Stimulated activated CD8-positive, alpha-beta memory T cell treated with anti-CD3 and anti-CD28 coated beads, Interleukin-12 subunit alpha, Interleukin-12 subunit beta, amount 100 ng/mL, for 1 hour (primary cell): Measurements from ENCODE around the gene CIDEC.

ENCODE experiments used
- DNase-seq: peaks from one replicate; pipeline ENCODE4 v3.0.0-alpha.2; 2020; ENCODE audit warnings: low read depth

The CIDEC gene

GRCh38 chr3:9843715-9844438, 36.2 kb downstream of the CIDEC start, which contains the start of gene RPUSD3:
RPUSD3 (minus strand) TSS chr3:9844008; CDS start chr3:9843990, 18 bp downstream.
- peak; percentile 96 for DNase-seq

- no peak for DNase-seq
These were observed 39.0 kb downstream of the CIDEC start for GRCh38 chr3:9841015-9841414.

- no peak for DNase-seq
These were observed 41.2 kb downstream of the CIDEC start for GRCh38 chr3:9838856-9839255.

GRCh38 chr3:9837701-9838582, 42.1 kb downstream of the CIDEC start:
- no peak for DNase-seq

GRCh38 chr3:9834520-9835380, 45.3 kb downstream of the CIDEC start:
- DNase-seq: no peak

GRCh38 chr3:9833078-9833477, 47.0 kb downstream of the CIDEC start:
- DNase-seq: no peak

GRCh38 chr3:9831253-9831652, 48.8 kb downstream of the CIDEC start:
- DNase-seq: no peak

GRCh38 chr3:9828801-9829755, 51.0 kb downstream of the CIDEC start:
- DNase-seq: no peak

- DNase-seq: no peak
These were observed 53.1 kb downstream of the CIDEC start for GRCh38 chr3:9826815-9827573.

- no peak for DNase-seq
These were observed 54.5 kb downstream of the CIDEC start for GRCh38 chr3:9825451-9826040.

GRCh38 chr3:9820946-9821345, 59.1 kb downstream of the CIDEC start:
- no peak for DNase-seq

GRCh38 chr3:9820543-9820942, 59.5 kb downstream of the CIDEC start:
- DNase-seq: no peak

- DNase-seq: no peak
These were observed 61.3 kb downstream of the CIDEC start for GRCh38 chr3:9818666-9819335.

GRCh38 chr3:9817436-9817835, 62.6 kb downstream of the CIDEC start:
- DNase-seq: no peak
